GM18868 (cell line): ENCODE data around the gene HBM.
"Not testable (repeated sequence)": the region's sequence is repeated elsewhere in the genome, so short reads cannot be mapped to it uniquely, and the experiment has no call there.

Experiments
- ATAC-seq: cut with Tn5 transposase; IDR thresholded peaks from one replicate; pipeline ENCODE4 v1.9.1; 2021; ENCODE audit warnings: mild to moderate bottlenecking, moderate library complexity; ENCODE audit not compliant: unreplicated experiment

The HBM gene

GRCh38 chr16:165539-166374 is at the start of gene HBM:
HBM (plus strand) TSS chr16:165978; CDS start chr16:165998, 20 bp downstream.
- ATAC-seq = no peak

- no peak for ATAC-seq
Measured at GRCh38 chr16:116015-116414, 49.8 kb upstream of the HBM start.

DNA sequence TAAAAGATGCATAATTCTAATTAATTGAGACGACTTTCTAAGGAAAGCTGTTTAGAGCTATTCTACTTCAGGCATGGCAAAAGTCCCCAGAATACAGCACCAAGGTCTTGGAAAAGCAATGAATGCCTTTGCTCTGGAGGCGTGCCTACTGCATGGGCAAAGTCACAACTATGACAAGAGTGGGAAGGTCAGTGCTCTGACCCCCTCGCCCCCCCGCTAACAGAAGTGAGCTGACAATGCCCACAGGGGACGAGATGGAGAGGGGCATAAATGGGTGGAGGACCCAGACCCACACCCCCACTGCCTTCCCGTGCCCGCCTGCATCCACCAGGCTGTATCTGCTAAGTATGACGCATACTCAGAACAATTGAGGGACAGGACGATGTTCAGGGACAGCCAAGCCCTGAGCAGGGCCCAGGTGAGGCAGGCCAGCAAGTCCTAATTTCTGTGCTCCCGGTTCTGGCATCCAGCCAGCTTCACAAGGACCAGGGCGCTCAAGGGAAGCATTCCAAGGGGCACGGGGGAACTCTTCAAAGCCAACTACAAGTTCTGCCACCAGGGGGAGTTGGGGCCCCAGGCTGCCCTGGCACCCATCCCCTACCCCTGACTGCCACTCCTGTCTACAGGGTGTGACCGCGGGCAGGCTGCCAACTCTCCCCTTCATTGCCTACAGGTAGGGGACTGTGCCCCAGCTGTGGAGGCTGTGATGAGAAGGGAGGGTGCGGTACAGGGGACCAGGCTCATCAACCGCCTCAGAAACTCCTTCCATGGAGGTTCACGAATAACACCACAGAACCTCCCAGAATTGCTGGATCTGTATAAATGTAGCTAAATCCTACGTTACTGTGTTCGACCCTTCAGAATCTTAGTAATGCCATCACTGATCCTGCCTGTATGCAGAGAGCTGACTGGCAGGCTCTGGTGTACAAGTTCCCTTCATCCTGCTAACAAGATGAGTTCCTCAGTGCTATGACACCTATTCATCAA is 48.1 kb upstream of the HBM start:
- no peak for ATAC-seq

GRCh38 chr16:118857-119256 is 46.9 kb upstream of the HBM start:
- no peak for ATAC-seq

- no peak for ATAC-seq
Measured at GRCh38 chr16:119295-119694, 46.5 kb upstream of the HBM start.

DNA sequence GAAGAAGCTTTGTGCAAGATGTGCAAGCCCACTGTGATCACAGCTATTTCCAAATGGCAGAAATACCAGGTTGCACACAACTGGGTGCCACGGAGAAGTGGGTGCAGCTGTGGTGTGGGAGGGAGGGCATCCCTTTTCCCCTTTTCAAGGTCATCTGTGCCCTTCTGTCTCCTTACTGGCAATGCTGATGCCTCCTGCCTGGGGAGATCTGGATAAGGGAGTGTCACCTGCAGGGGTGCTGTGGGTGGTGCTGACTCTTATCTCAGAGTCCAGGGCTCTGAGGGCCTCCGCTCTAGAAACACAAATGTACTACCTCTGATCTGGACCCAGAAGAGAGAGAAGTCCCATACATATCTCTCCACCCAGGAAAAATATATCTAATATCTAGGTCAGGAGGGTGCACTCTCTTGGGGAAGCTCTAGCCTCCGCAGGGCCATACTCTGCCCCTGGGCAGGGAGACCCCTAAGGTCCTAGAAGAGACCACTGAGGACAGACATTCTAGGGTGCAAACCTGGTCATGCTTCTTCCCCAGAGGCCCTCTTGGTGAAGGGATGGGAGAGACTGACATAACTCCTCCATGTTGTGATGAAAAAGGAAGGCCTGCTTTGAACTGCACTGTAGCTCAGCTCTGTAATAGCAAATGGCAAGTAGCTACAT is 45.8 kb upstream of the HBM start:
- no peak for ATAC-seq

GRCh38 chr16:120756-121155 is 45.0 kb upstream of the HBM start:
- no peak for ATAC-seq

DNA sequence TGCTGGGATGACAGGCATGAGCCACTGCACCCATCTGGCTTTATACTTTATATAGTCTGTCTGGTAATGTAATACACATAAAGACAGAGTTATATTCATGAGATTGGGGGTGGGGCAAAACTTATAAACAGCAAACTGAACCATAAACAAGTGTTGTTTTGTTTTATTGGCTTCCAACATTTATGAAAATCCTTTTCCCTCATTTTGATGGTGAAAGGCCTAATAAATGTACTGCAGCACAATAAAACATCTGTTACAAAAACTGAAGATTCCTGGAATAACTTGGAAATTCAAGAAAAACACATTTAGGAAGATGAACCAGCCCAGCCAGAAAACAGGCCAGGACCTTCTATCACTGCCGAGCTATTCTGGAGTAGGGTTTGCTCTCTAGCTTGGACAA is 43.4 kb upstream of the HBM start:
- no peak for ATAC-seq

- not testable (repeated sequence) for ATAC-seq
Measured at GRCh38 chr16:123558-124350, 42.0 kb upstream of the HBM start.

GRCh38 chr16:125011-125410 is 40.8 kb upstream of the HBM start:
- no peak for ATAC-seq

GRCh38 chr16:129075-129474 is 36.7 kb upstream of the HBM start:
- ATAC-seq = no peak

DNA sequence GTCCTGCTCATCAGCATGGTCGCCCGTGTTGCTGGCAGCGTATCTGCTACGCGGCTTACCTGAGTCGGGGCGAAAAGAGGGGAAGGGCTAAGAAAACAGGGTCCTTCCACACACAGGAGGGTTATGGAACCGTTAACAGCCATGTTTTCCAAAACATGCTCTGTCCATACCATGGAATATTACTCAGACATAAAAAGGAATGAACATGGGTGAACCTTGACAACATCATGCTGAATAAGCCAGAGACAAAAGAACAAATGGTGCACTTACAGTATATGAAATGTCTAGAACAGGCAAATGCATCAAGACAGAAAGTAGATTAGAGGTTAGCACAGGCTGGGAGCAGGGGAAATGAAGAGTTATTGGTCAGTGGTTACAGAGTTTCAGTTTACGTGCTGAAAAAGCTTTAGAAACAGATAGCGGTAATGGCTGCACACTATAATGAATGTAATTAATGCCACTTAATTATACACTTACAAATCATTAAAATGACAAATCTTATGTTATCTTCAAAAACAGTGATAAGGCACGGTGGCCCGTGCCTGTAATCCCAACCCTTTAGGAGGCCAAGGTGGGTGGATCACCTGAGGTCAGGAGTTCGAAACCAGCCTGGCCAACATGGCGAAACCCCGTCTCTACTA is 35.1 kb upstream of the HBM start:
- ATAC-seq = no peak

DNA sequence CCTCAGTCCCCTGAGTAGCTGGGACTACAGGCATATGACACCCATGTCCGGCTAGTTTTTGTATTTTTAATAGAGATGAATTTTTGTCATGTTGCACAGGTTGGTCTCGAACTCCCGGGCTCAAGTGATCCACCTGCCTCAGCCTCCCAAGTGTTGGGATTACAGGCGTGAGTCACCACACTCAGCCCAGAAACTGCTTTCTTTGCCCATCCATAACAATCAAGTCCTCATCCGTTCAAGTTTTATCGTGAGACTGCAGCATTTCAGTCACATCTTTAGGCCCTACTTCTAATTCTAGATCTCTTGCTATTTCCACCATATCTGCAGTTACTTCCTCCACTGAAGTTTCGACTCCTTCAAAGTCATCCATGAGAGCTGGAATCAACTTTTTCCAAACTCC is 33.7 kb upstream of the HBM start:
- ATAC-seq = no peak

- ATAC-seq = no peak
Measured at GRCh38 chr16:133716-134115, 32.1 kb upstream of the HBM start.

GRCh38 chr16:138049-138417 is 27.7 kb upstream of the HBM start:
- ATAC-seq = no peak

DNA sequence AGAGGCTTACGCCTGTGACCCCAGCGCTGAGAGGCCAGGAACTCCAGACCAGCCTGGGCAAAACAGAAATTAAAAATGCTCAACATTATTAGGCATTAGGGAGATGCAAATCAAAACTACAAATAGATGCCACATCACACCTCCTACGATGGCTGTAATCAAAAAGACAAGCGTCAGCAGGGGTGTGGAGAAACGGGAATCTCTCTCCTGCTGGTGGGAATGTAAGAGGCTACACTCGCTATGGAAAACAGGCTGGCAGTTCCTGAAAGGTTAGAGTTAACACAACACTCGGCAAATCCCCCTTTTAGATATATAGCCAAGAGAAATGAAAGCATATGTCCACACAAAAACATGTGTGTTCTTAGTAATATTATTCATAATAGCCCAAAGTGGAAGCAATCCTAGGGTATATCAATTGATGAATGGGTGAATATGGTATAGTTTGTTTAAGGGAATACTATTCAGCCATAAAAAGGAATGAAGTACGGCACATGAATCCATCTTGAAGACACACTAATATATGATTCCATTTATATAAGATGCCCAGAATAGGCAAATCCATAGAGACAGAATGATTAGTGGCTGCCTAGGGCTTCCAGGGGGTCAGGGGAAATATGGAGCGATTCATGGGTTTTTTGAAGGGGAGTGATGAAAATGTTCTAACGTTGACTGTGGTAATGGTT is 25.5 kb upstream of the HBM start:
- no peak for ATAC-seq

DNA sequence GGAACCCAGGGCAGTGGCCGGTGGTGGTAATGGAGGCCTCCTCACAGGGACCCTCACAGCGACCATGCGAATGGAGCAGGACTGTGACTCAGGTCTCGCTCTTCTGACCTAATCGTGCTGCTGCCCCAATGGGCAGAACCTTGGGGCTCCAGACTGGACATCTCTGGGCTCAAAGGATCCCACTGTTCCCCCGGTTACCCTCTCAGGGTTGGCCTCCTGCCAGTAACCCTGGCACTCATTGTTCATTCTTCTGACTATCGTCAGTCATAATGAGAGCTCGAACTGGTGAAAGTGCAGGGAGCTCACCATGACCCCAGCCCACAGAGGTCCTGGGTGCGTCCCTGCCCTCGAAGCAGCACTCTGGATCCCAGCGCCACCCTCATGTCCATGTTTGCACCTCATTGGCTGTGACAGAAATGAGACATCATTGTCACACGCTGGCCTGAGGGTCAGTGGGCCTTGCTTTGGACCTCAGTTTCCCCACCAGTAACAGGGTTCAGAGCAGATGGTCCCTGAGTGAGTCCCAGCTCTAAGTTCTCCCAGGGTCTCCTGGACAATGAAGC is 23.3 kb upstream of the HBM start:
- no peak for ATAC-seq

GRCh38 chr16:143047-143446 is 22.7 kb upstream of the HBM start:
- ATAC-seq = no peak

- ATAC-seq = no peak
Measured at GRCh38 chr16:143456-143855, 22.3 kb upstream of the HBM start.
